GM12865 (cell line): Measurements from ENCODE around the gene TSPEAR.
"Not testable (repeated sequence)": the region's sequence is repeated elsewhere in the genome, so short reads cannot be mapped to it uniquely, and the experiment has no call there.

Source experiments
- DNase-seq: peaks from one replicate; pipeline ENCODE4 v3.0.0; 2010; ENCODE audit warnings: low read depth
- H3K4me3 ChIP-seq: 2 replicates; pipeline ENCODE4 v1.5.1; 2011; ENCODE audit warnings: mild to moderate bottlenecking, low read depth, low read length, control low read depth
- TF ChIP-seq, protein P1 (sequence below): IDR thresholded peaks from 2 replicates; pipeline ENCODE4 v1.5.1; 2011; ENCODE audit warnings: low read length, control low read depth, low read depth, inconsistent platforms; ENCODE audit not compliant: insufficient read depth; ENCODE audit errors: missing control alignments

Gene TSPEAR

DNA sequence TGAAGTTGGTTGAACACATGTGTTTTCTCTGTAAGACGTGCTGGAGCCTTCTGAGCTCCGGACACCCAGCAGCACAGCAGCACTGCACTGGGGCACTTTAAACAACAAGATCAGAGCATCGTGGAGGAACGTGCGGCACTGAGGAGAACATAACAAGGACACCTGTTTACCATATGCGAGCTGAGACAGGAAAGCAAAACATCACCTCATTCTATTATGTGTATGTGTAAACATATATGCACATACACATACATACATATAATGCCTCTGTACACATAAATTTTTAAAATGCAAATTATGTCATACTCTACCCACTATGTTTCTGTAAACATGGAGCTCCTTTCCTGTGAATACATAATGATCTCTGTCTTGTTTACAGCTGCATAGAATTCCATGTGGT lies 115.8 kb downstream of the TSPEAR start:
- TF ChIP-seq, protein P1, sequence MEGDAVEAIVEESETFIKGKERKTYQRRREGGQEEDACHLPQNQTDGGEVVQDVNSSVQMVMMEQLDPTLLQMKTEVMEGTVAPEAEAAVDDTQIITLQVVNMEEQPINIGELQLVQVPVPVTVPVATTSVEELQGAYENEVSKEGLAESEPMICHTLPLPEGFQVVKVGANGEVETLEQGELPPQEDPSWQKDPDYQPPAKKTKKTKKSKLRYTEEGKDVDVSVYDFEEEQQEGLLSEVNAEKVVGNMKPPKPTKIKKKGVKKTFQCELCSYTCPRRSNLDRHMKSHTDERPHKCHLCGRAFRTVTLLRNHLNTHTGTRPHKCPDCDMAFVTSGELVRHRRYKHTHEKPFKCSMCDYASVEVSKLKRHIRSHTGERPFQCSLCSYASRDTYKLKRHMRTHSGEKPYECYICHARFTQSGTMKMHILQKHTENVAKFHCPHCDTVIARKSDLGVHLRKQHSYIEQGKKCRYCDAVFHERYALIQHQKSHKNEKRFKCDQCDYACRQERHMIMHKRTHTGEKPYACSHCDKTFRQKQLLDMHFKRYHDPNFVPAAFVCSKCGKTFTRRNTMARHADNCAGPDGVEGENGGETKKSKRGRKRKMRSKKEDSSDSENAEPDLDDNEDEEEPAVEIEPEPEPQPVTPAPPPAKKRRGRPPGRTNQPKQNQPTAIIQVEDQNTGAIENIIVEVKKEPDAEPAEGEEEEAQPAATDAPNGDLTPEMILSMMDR, result no peak
- DNase-seq, result no peak
- no peak overlapping the region for H3K4me3 ChIP-seq

DNA sequence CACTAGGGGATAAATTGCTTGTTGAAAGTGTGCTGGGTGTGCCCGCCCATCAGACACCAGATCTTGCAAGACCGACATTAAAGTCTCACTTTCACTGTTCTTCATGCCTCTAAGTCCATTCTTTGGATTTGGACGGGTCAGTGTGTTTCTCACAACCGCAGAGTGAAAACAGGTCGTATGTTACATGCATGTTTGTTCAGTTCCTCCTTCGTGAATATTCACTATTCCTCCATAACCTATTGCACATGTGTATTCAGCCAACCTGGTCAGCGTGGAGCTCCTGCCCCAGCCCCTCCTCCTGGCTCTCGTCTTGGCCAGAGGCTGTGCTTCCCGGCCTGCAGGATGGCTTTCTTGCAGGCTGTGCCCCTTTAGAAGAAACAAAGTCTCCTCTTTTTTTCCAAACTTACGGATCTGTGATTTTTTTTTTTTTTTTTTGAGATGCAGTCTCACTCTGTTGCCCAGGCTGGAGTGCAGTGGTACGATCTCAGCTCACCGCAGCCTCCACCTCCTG lies 116.9 kb downstream of the TSPEAR start:
- H3K4me3 ChIP-seq, result no peak overlapping the region
- no peak for DNase-seq
- TF ChIP-seq, protein P1, result no peak

DNA sequence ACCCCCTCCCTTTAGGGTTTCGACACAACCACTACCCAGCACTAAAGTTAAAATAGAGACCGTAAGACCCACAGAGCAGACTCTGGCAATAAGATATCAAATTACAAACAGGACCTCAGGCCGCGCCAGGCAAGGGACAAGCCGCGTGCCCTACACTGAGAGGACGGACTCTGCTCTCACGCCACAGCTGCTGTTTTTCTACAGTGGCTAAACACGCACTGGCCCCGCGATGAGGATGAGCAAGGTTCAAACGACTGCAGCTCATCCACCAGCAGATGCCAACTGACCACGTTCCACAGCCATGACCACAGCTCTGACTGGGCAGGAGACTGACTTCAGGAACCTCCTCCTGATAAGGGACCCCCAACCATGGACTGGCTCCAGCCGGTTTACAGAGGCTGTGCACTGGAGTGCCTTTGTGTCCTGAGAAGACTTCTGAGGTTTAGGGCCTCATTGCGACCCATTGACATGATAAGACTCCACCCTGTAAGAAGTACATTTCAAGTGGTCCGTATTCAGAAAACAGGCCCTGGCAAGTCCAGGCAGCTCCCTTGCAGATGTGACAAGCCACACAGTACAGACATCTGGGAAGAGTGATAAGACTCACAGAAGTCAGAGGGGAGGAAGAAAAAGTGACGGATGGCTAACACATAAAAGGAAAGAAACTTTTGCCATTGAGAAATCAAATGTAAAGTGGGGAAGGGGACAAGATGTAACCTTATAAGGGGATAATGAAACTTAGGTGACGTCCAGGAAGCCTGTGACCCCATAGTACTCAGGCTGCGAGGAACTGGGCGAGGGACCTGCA lies 117.6 kb downstream of the TSPEAR start:
- no peak for DNase-seq
- TF ChIP-seq, protein P1, result no peak
- no peak overlapping the region for H3K4me3 ChIP-seq

DNA sequence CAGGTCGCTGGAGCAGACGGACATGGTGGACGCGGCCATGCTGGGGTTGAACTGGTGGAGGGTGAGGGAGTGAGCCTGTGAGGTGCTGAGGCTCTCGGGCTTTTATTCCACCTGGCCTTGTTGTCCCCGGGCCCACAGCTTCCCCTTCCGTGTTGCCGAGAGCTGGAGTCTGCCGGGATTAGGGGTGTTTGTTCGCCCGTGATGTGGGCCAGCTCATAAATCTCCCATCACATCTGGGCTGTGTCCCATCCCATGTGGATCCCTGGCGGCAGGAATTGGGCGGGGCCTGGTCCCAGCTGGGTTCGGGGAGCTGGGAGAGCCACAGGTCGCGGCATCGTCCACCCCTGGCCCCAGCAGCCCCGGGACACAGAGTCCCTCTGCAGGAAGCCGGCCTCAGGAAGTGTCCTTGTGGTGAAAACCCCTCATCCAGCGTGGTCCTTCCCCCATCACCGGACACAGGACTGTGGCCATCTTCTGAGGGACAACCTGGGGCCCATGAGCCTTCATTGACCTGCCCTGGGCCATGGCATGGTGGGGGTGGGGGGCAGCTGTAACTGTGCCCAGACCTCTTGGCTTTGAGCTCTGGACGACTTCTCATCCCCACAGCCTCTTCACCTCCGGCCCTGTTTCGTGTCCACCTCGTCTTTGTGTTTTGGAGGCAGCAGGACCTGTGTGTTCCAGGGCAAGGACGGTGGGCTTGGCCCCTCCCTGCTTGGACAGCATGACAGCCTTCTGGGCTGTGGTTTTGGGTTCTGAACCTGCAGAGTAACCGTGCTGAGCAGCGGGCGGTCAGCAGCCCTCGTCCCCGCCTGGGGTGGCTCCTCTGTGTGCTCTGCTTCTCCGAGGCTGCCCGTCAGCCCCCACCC lies 118.7 kb downstream of the TSPEAR start, which contains the start of gene KRTAP10-6:
Gene KRTAP10-6, minus strand, starts transcription at position 60 of the 866 bp plus-strand sequence. Its CDS starts 21 bp downstream, at position 39.
- TF ChIP-seq, protein P1, result no peak
- no peak for DNase-seq
- H3K4me3 ChIP-seq, result no peak within 1 kb of the TSS

DNA sequence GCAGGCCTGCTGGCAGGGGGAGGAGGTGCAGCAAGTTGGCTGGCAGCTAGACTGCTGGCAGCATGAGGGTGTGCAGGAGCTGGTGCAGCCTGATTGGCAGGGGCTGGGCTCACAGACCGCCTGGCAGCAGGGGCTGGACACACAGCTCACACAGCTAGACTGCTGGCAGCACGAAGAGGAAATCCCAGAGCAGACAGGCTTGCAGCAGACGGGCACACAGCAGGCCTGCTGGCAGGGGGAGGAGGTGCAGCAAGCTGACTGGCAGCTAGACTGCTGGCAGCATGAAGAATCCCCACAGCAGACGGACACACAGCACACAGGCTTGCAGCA lies 119.6 kb downstream of the TSPEAR start:
- DNase-seq, H3K4me3 ChIP-seq: not testable (repeated sequence)

DNA sequence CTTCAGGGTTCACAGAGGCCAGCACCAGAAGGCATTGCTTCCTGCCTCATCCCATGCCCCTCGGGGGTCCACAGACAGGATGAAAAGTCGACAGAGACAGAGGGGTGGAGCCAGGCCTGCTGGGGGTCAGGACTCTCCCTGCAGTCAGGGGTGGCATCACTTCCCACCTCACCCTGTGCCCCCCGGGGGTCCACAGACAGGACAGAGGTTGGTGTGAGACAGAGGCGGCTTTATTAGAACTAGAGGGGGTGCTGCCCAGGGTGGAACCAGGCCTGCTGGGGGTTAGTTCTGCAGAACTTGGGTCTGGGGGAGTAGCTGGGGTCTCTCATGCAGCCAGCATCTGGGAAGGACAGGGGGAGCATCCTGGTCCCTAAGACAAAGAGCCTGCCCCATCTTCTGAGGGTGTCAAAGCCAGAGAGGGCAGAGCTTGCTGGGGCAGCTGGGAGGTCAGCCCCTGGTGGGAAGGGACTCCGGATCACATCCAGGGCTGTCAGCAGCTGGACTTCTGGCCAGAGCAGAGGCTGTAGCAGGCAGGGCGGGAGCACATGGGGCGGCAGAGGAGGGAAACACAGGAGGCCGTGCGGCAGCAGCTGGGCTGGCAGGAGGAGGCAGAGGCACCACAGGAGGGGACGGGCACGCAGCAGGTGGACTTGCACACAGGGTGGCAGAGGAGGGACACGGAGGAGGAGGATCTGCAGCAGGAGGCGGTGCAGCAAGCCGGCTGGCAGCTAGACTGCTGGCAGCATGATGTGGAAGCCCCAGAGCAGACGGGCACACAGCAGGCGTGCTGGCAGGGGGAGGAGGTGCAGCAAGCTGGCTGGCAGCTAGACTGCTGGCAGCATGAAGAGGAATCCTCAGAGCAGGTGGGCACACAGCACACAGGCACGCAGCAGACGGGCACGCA lies 120.2 kb downstream of the TSPEAR start:
- H3K4me3 ChIP-seq, DNase-seq: not testable (repeated sequence)

DNA sequence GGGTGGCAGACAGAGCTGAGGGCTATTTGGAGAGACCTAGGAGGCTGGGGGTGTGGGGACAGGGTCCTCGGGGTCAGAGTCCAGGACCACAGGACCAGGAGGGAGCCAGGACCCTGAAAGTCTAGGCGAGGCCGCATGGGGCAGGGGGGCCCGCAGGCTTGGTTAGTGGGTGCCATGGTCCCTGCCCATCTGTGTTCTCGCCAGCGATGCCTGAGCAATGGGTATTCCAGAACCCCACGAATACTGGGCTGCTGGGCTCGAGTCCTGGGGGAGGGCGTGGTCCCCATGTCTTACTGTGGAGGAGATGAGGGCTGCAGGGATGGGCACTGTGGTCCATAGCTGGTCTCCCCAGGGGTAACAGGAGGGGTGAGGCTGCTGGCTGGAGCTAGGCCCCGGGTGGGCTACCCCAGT lies 121.1 kb downstream of the TSPEAR start:
- H3K4me3 ChIP-seq, result no peak overlapping the region
- DNase-seq, result no peak
- TF ChIP-seq, protein P1, result no peak
